GM23248 (cell line): ENCODE results near the gene TRIM63. TPM values are rescaled to one million over a fixed set of nuclear protein-coding genes. Genes with fewer than 3 reads are reported as not detected.
A peak's percentile ranks its signal among the peaks of the same experiment; 100 is the strongest.

Experiments used
- DNase-seq: peaks from one replicate; pipeline ENCODE4 v3.0.0-alpha.2; 2015
- H2AFZ ChIP-seq: fragments of 200-600 bp; sonication (generic); 2 replicates; pipeline ENCODE4 v1.6.1; 2016; ENCODE audit warnings: antibody characterized with exemption
- H3F3A ChIP-seq: fragments of 200-600 bp; sonication (generic); 2 replicates; pipeline ENCODE4 v1.6.1; 2016; ENCODE audit warnings: mild to moderate bottlenecking, antibody characterized with exemption, mixed run types; ENCODE audit not compliant: insufficient read depth
- H3K27ac ChIP-seq: fragments of 200-600 bp; sonication (generic); 2 replicates; pipeline ENCODE4 v1.5.1; 2016; ENCODE audit warnings: mild to moderate bottlenecking
- H3K27me3 ChIP-seq: fragments of 200-600 bp; sonication (generic); replicated peaks from 2 replicates; pipeline ENCODE4 v1.6.1; 2016; ENCODE audit warnings: mild to moderate bottlenecking; ENCODE audit not compliant: insufficient read depth
- H3K36me3 ChIP-seq: fragments of 200-600 bp; sonication (generic); 2 replicates; pipeline ENCODE4 v1.6.1; 2016; ENCODE audit warnings: low read depth, mild to moderate bottlenecking
- H3K4me1 ChIP-seq: fragments of 200-600 bp; sonication (generic); 2 replicates; pipeline ENCODE4 v1.6.1; 2016; ENCODE audit warnings: mild to moderate bottlenecking; ENCODE audit not compliant: insufficient read depth
- H3K4me2 ChIP-seq: fragments of 200-600 bp; sonication (generic); one replicate; pipeline ENCODE4 v1.6.1; 2016; ENCODE audit warnings: mild to moderate bottlenecking; ENCODE audit not compliant: unreplicated experiment
- H3K4me3 ChIP-seq: fragments of 200-600 bp; sonication (generic); 2 replicates; pipeline ENCODE4 v1.5.1; 2016; ENCODE audit warnings: mild to moderate bottlenecking
- H3K79me2 ChIP-seq: fragments of 200-600 bp; sonication (generic); 2 replicates; pipeline ENCODE4 v1.6.1; 2016; ENCODE audit warnings: mild to moderate bottlenecking; ENCODE audit not compliant: insufficient read depth
- H3K9ac ChIP-seq: fragments of 200-600 bp; sonication (generic); 2 replicates; pipeline ENCODE4 v1.6.1; 2016; ENCODE audit warnings: mild to moderate bottlenecking
- H3K9me2 ChIP-seq: fragments of 200-600 bp; sonication (generic); 2 replicates; pipeline ENCODE4 v1.6.1; 2016; ENCODE audit warnings: mixed run types, mild to moderate bottlenecking, moderate library complexity; ENCODE audit not compliant: insufficient read depth
- H3K9me3 ChIP-seq: fragments of 200-600 bp; sonication (generic); one replicate; pipeline ENCODE4 v1.6.1; 2017; ENCODE audit warnings: low read depth
- H4K20me1 ChIP-seq: fragments of 200-600 bp; sonication (generic); 2 replicates; pipeline ENCODE4 v1.6.0; 2016; ENCODE audit not compliant: insufficient read depth
- EZH2 ChIP-seq: fragments of 200-600 bp; sonication (generic); IDR thresholded peaks from 2 replicates; pipeline ENCODE4 v1.6.1; 2018; ENCODE audit warnings: antibody characterized with exemption, mild to moderate bottlenecking; ENCODE audit not compliant: insufficient read depth, poor library complexity, severe bottlenecking
- EZH2phosphoT487 ChIP-seq: fragments of 200-600 bp; sonication (generic); IDR thresholded peaks from 2 replicates; pipeline ENCODE4 v1.6.1; 2018; ENCODE audit warnings: antibody characterized with exemption, moderate library complexity, mild to moderate bottlenecking, low read depth; ENCODE audit not compliant: insufficient read depth
- WGBS, 2 experiments: methylation state at CpG; one replicate each; pipeline ENCODE4 v1.1.6; 2015 to 2017; ENCODE audit warnings: low lambda C conversion rate in 2 of 2, low coverage in 1 of 2; ENCODE audit errors: missing lambda C conversion rate in 2 of 2; 5-methylcytosine and 5-hydroxymethylcytosine counted together
- in situ Hi-C: fragments of 300-500 bp; cut with MboI; formaldehyde crosslinking; loops from 2 replicates; pipeline ENCODE4 v1.15.0; 2020
- polyA plus RNA-seq: library from polyadenylated mRNA; unstranded; fragments of >200 nt; fragmentation: Nextera tagmentation; extraction: Ambion mirVana; gene quantifications from 2 replicates; pipeline ENCODE4 v1.2.1, GENCODE V29; 2016
- total RNA-seq: library from RNA; depleted of rRNA; stranded (reverse); fragments of >200 nt; shearing (Covaris generic); gene quantifications from 2 replicates; pipeline ENCODE4 v1.2.3, GENCODE V29; 2014

TRIM63 gene
- total and polyA plus RNA-seq, 2 experiments from 2014 or later: not detected

DNA sequence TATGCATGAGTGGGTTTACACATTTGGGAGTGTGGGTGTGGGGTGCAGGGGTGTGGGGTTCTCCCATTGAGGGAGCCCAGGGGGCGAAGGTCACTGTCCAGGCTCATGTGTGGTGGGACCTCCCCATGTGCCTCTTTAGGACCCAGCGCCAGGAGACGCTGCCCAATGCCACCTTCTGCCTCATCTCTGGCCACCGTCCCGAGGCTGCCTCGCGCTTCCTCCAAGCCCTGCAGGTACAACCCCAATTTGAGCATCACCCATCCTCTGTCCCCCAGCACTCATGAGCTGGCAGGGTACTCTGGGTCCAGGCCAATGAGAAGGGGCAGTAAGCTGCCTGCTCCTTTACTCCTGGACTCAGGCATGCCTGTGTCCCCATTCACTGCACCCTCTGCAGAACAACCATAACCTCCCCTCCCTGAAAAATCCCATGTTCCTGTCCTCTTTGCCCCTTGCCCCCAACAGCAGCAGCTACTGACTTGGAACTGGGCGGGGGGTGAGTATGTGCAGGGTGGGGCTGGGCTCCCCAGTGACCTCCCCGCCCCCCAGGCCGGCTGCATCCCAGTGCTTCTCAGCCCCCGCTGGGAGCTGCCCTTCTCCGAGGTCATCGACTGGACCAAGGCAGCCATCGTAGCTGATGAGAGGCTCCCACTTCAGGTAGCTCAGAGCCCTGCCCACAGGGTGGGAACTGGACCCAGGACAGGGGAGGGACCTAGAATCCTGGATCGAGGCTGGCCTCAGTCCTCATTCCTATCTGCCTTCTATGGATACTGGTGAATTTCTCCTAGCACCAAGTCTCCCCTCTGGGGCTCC, 38.2 kb downstream of the TRIM63 start:
- 83 to 89% methylated on average over 11 to 15 of the region's 15 CpGs for WGBS, 2 experiments
- in situ Hi-C loops: no loop called here
- DNase-seq: no peak
- H3K36me3 ChIP-seq: no peaks in the 10 kb centered on the region
- no peak overlapping the region for H3K9ac ChIP-seq
- H3K9me3 ChIP-seq: no peaks in the 10 kb centered on the region
- H2AFZ ChIP-seq: no peak overlapping the region
- no peak overlapping the region for H3K4me3 ChIP-seq
- H3K79me2 ChIP-seq: no peaks in the 10 kb centered on the region
- no peaks in the 10 kb centered on the region for H4K20me1 ChIP-seq
- TF ChIP-seq EZH2 (no peak), EZH2phosphoT487 (no peak)
- 0 out of 2 replicates have a peak, but pooled peaks cover 13% of the 10 kb centered on the region for H3F3A ChIP-seq
- H3K9me2 ChIP-seq: no peaks in the 10 kb centered on the region
- H3K4me2 ChIP-seq: no peak overlapping the region
- H3K27me3 ChIP-seq: no peaks in the 10 kb centered on the region
- no peak overlapping the region for H3K27ac ChIP-seq
- H3K4me1 ChIP-seq: peaks cover 24% of the 10 kb centered on the region

DNA sequence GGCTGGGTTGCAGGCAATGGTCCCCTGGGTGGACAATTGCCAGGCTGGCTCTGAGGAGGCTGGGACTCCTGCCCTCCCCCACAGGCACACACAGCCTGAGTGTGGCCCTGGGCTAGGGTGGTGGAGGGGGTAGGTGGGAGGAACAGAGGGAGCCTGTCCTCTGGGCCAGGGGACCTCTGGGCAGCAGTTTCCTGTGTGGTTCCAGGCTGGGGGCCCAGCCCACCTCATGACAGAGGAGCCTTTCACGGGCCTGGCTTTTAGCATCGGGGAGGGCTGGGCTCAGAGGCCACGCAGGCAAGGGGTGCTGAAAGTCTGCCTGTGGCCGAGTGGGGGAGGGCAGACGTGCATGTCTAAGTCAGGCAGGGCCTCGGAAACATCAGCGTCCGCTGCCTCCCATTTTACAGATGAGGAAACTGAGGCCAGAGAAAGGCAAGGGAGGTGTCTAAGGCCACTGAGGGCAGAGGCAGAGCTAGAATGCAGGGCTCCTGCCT, 38.9 kb downstream of the TRIM63 start:
- 74 to 75% methylated on average over 8 of the region's 8 CpGs for WGBS, 2 experiments
- H3K4me3 ChIP-seq: no peak overlapping the region

DNA sequence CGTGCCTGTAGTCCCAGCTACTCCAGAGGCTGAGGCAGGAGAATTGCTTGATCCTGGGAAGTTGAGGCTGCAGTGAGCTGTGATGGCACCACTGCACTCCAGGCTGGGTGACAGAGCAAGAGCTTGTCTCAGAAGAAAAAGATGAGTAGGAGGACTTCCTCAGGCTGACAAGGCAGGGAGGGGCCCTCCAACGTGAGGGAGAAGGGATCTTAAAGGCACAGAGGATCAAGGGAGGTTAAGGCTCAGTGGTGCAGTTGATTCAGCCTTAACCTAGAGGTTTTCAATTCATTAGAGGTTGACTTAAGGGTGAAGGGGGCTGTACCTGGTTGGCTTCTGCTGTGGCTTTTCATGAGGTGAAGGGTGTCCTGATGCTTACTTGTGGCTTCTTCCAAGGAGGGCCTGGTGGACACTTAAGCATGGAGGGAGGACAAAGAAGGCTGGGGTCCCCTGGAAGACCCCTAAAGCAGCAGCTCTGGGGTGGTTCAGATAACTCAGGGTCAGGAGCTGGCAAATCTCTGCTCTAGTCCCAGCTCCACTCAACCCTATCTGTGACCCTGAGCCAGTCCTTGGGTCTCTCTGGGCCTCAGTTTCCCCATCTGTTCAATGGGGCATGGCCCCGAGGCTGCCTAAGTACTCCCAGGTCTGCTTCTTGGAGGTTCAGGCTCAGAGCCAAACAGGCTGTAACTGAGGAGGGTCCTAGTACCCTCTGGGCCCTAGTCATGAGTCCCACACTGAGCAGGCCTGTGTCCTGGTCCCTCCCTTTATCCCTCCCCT, 39.5 kb downstream of the TRIM63 start:
- Histone ChIP-seq H4K20me1 (no peaks in the 10 kb centered on the region), H3K9me2 (no peaks in the 10 kb centered on the region), H3K4me1 (peaks cover 34% of the 10 kb centered on the region), H3K36me3 (no peaks in the 10 kb centered on the region), H3K9me3 (no peaks in the 10 kb centered on the region), H3F3A (0 out of 2 replicates have a peak, but pooled peaks cover 13% of the 10 kb centered on the region), H3K27me3 (no peaks in the 10 kb centered on the region), H3K9ac (no peak overlapping the region), H2AFZ (peak overlapping the region; percentile 16; the same call in 1 of the 2 replicates), H3K4me2 (no peak overlapping the region), H3K79me2 (no peaks in the 10 kb centered on the region), H3K4me3 (no peak overlapping the region), H3K27ac (no peak overlapping the region)
- WGBS, 2 experiments: 11% methylated on average over 3 of the region's 3 CpGs
- in situ Hi-C loops: no loop called here
- DNase-seq: peak; percentile 71
- TF ChIP-seq EZH2: no peak
- TF ChIP-seq EZH2phosphoT487: no peak

More for the DNA sequence above, 38.9 kb downstream of the TRIM63 start:
- Histone ChIP-seq H3K27me3 (no peaks in the 10 kb centered on the region), H3K9me3 (no peaks in the 10 kb centered on the region), H3K27ac (no peak overlapping the region), H2AFZ (no peak overlapping the region), H3K4me1 (peaks cover 28% of the 10 kb centered on the region), H3K4me2 (no peak overlapping the region), H3F3A (0 out of 2 replicates have a peak, but pooled peaks cover 13% of the 10 kb centered on the region), H3K36me3 (no peaks in the 10 kb centered on the region), H3K79me2 (no peaks in the 10 kb centered on the region), H4K20me1 (no peaks in the 10 kb centered on the region), H3K9me2 (no peaks in the 10 kb centered on the region), H3K9ac (no peak overlapping the region)
- no peak for DNase-seq
- in situ Hi-C loops: no loop called here
- TF ChIP-seq EZH2phosphoT487 (no peak), EZH2 (no peak)

DNA sequence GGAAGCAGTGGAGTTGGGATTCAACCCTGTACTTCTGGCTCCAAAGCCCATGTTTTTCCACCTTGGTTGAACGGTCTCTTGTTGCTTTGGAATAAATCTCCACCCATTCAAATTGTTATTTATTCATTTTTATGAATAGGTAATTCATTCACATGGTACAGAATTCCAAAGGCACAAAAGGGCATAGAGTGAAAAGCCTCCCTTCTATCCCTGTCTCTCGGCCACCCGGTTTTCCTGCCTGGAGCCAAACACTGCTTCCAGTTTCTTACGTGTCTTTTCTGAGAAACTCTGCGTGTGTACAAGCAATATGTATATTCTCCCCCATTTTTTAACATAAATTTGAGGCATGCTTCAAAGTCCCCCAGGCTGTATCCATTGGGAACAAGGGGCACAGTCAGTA, 41.9 kb downstream of the TRIM63 start:
- no peak overlapping the region for H3K4me2 ChIP-seq
- no peak overlapping the region for H3K4me3 ChIP-seq
- no peak overlapping the region for H2AFZ ChIP-seq
- H3K36me3 ChIP-seq: no peaks in the 10 kb centered on the region
- DNase-seq: no peak
- no peaks in the 10 kb centered on the region for H3K79me2 ChIP-seq
- no peaks in the 10 kb centered on the region for H3K9me2 ChIP-seq
- WGBS, 2 experiments: 77% methylated on average over 5 of the region's 5 CpGs
- H4K20me1 ChIP-seq: no peaks in the 10 kb centered on the region
- TF ChIP-seq EZH2phosphoT487: no peak
- TF ChIP-seq EZH2: no peak
- H3K4me1 ChIP-seq: peaks cover 41% of the 10 kb centered on the region
- H3K27ac ChIP-seq: no peak overlapping the region
- in situ Hi-C loops: no loop called here
- no peaks in the 10 kb centered on the region for H3K9me3 ChIP-seq
- H3F3A ChIP-seq: no peaks in the 10 kb centered on the region
- H3K9ac ChIP-seq: no peak overlapping the region
- H3K27me3 ChIP-seq: no peaks in the 10 kb centered on the region
